ENCODE results near the gene PDE10A.

PDE10A gene

GRCh38 chr6:165519316-165519715 is 143.7 kb downstream of the PDE10A start:
- no peak for TF ChIP-seq TCF4 (CRISPR knock-in tag; IDR thresholded peaks at IDR 0.05; ENCODE audit: borderline replicate concordance)
- no peak for TF ChIP-seq ESRRG (CRISPR knock-in tag; IDR thresholded peaks at IDR 0.05)
- no peak for TF ChIP-seq ZC3H10 (CRISPR knock-in tag; IDR thresholded peaks at IDR 0.05)
- TF ChIP-seq CSRNP3 (CRISPR knock-in tag; IDR thresholded peaks at IDR 0.05): no peak
- TF ChIP-seq SNAI2 (CRISPR knock-in tag; IDR thresholded peaks at IDR 0.05): no peak
- TF ChIP-seq ZNF8 (CRISPR knock-in tag; IDR thresholded peaks at IDR 0.05): no peak
- no peak for TF ChIP-seq PPARA (CRISPR knock-in tag; IDR thresholded peaks at IDR 0.05; ENCODE audit: borderline replicate concordance)
- TF ChIP-seq POU6F1 (CRISPR knock-in tag; IDR thresholded peaks at IDR 0.05; ENCODE audit: borderline replicate concordance, low read depth): no peak
- no peak for TF ChIP-seq TOX (CRISPR knock-in tag; IDR thresholded peaks at IDR 0.05; ENCODE audit: borderline replicate concordance)
- no peak for TF ChIP-seq CREB5 (CRISPR knock-in tag; IDR thresholded peaks at IDR 0.05; ENCODE audit: low read depth)
- TF ChIP-seq ZNF70 (CRISPR knock-in tag; IDR thresholded peaks at IDR 0.05): no peak
- TF ChIP-seq BACH2 (CRISPR knock-in tag; IDR thresholded peaks at IDR 0.05; ENCODE audit: borderline replicate concordance): no peak
- TF ChIP-seq ZFP30 (CRISPR knock-in tag; IDR thresholded peaks at IDR 0.05): no peak
- TF ChIP-seq ARNTL (CRISPR knock-in tag; IDR thresholded peaks at IDR 0.05; ENCODE audit: borderline replicate concordance, low read depth): no peak
- no peak for TF ChIP-seq TSHZ2 (CRISPR knock-in tag; IDR thresholded peaks at IDR 0.05)
- TF ChIP-seq ISL1 (CRISPR knock-in tag; IDR thresholded peaks at IDR 0.05): no peak
- no peak for TF ChIP-seq ZNF565 (CRISPR knock-in tag; conservative IDR thresholded peaks at IDR 0.05; ENCODE audit: low read depth)
- TF ChIP-seq PATZ1 (CRISPR knock-in tag; IDR thresholded peaks at IDR 0.05; ENCODE audit: borderline replicate concordance): no peak
- no peak for ATAC-seq

GRCh38 chr6:165515963-165516624 is 146.9 kb downstream of the PDE10A start:
- TF ChIP-seq CSRNP3 (CRISPR knock-in tag; IDR thresholded peaks at IDR 0.05): no peak
- no peak for TF ChIP-seq ISL1 (CRISPR knock-in tag; IDR thresholded peaks at IDR 0.05)
- TF ChIP-seq CSDC2 (CRISPR knock-in tag; IDR thresholded peaks at IDR 0.05): no peak
- TF ChIP-seq ZNF8 (CRISPR knock-in tag; IDR thresholded peaks at IDR 0.05): no peak
- no peak for TF ChIP-seq PATZ1 (CRISPR knock-in tag; IDR thresholded peaks at IDR 0.05; ENCODE audit: borderline replicate concordance)
- no peak for TF ChIP-seq POU6F1 (CRISPR knock-in tag; IDR thresholded peaks at IDR 0.05; ENCODE audit: borderline replicate concordance, low read depth)
- TF ChIP-seq TCF4 (CRISPR knock-in tag; IDR thresholded peaks at IDR 0.05; ENCODE audit: borderline replicate concordance): no peak
- no peak for TF ChIP-seq ZNF70 (CRISPR knock-in tag; IDR thresholded peaks at IDR 0.05)
- no peak for TF ChIP-seq PPARA (CRISPR knock-in tag; IDR thresholded peaks at IDR 0.05; ENCODE audit: borderline replicate concordance)
- no peak for TF ChIP-seq ZFP3 (CRISPR knock-in tag; IDR thresholded peaks at IDR 0.05)
- no peak for TF ChIP-seq BACH2 (CRISPR knock-in tag; IDR thresholded peaks at IDR 0.05; ENCODE audit: borderline replicate concordance)
- TF ChIP-seq RARB (CRISPR knock-in tag; IDR thresholded peaks at IDR 0.05): no peak
- TF ChIP-seq ZFP30 (CRISPR knock-in tag; IDR thresholded peaks at IDR 0.05): no peak
- no peak for TF ChIP-seq SNAI2 (CRISPR knock-in tag; IDR thresholded peaks at IDR 0.05)
- TF ChIP-seq ZC3H10 (CRISPR knock-in tag; IDR thresholded peaks at IDR 0.05): no peak
- no peak for TF ChIP-seq ESRRG (CRISPR knock-in tag; IDR thresholded peaks at IDR 0.05)
- no peak for ATAC-seq

Data from SK-N-SH treated with all-trans-retinoic acid at 6 μM for 48 hours (cell line).